Measurements from ENCODE around the gene GNG11.
"Not testable (repeated sequence)": the region's sequence is repeated elsewhere in the genome, so short reads cannot be mapped to it uniquely, and the experiment has no call there.

GNG11 gene

DNA sequence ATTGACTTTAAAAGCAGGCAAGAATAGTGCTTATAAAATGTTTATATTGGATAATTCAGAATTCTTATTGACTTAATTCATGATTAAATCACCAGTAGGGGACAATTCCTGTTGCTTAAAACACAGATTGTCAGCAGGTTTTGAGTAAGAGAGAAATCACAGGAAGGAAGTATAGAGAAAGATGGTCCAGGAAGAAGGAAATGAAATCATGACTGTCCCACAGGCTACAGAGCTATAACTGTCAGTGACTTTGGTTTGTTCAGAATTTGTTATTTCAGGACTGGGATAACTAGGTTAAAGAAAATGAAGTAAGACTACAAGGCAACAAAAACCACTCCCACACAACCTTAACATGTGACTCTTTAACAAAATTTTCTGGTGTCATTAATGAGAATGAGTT lies 8.3 kb upstream of the GNG11 start:
- no peak for DNase-seq

DNA sequence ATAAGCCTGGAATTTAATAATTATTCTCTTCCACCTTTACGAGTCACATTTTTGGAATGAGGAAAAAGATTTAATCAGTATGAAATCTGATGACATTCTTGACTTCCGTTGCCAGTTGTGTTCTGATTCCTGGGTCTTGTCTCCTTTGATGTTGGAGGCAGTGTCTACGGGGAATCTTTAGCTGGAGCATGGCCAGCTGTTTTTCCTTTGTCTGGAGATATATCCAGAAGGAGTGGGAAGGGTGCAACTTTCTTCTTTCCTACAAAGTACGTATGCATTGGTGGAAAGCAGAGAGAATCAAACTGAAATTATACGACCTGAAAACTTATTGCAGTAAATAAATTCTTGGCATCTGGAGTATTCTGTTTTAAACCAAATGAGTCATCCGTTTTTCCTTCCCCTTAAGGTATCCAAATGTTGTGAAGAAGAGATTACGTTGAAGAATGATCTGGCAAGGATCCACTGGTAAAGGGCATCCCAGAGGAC lies 6.9 kb upstream of the GNG11 start:
- DNase-seq: no peak

DNA sequence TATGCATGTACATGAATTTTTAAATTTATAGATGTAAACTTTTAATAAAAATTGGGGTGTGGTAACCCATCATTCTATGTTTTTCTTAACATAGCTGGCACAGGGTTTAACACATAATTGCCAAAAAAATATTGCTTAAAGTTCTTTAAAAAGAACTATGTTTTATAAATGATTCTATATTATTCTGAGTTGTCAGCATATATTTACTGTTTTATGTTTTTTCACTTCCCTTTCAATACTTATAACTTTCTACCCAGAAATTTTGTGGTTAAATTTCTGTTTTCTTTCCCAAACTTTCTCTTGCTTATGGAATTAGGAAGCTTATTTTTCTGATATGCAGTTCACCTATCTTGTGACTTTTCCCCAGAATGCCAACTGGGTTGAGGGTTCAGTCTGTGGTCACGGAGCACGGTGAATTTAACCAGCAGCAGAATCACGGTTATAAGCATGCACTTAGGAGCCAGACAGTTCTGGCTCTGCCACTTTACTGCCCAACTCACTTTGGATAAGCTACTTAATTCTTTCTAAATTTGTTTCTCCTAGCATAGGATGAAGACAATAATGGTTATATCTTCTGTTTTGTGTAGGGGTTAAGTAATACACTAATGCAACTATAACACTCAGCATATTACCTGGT lies 6.2 kb upstream of the GNG11 start:
- DNase-seq: not testable (repeated sequence)

DNA sequence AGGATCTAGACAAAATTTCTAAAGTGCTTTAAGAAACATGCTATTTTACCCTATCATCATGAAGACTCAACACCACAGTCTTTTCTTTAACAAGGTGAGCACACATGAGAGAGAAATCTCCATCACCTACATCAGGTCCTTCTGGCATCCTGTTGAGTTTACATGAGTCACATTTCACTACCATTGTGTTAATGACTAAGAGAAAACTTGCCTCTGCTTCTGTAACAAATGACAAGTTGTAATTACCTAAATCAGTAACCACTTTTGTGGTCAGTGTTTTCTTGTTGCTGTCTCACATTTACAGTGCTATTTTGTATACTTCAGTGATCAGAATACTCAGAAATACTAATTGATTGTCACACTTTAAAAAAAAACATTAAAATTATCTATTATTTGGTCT lies 5.6 kb upstream of the GNG11 start:
- not testable (repeated sequence) for DNase-seq

DNA sequence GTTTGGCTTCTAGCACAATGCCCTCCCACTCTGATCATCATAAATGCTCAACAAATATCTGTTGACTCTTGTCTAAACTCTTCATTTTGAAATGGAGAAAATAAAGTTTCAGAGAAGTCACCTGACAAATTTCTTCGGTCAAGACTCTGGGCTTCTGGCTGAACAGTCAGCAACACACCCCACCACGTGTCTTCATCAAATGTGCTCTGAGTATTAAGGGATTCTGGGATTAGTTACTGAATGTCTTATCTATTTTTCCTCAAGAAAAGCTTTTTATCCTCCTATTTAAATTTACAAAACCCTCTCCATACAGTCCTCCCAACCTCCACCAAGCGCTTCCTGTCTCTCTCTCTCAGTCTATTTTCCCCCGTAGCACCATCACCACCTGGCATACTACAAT lies 5.2 kb upstream of the GNG11 start:
- DNase-seq: not testable (repeated sequence)

DNA sequence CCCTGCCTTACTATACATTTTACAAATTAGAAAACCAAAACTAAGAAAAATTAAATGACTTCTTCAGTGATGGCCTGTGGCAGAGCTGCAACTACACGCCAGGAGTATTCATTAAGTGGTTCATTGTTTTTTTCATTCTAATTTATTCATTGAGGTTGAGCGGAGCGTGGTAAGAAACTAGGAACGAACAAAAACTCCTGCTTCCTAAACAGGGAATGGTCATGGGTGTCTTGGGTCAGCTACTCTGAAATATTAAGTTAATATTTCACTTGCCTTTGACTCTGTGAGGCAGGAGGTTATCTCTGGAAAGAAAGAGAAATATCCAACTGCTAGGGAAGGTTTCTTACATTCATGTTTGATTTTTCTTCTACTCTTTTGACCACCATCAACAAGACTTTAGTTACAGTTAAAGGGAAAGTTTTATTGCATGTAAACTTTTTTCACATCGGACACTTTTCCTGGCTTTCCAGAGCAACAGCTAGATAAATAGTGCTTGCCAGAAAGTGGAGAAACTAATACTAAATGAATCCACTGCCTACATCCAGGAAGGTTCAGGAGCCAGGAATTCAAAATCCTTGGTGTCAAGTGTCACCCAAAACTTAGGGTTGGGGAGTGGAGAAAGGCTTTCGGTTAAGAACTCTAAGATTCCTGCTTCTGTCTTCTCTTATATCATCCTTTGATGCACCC lies 896 bp upstream of the GNG11 start:
- DNase-seq: no peak

DNA sequence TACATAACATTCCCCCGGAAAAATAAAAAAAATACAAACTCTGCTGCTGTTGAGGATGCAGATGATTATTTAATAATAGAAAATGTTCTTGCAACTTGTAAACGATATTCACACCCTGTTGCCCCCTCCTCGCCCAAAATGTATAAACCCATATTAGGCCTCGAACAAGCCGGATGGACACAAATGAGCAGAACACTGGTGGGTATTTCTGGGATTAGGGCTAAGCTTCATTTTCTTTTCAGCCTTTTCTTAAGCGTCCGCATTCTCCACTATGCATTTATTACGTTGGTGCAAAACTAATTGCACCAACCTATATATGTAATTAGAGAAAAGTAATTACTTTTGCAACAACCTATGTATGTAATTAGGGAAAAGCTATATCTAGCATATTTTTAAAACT lies 349 bp upstream of the GNG11 start:
- DNase-seq: no peak

DNA sequence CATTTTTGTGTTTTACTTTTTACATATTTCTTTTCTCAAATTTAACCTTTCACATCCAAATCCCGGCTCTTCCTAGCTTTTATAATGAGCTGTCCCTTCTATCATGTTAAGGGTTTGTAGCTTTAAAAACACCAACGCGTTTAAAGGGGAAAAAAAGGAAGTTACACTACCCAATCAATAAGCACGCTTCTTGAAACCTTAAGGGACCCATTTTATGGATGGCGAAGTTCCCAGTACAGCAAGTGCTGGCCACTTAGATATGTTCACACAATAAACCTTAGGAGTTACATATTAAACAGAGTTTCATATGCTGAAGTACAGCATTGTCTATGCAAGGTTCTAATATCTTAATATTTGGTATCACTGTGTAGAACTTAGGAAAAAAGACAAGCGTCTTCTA lies 1.8 kb downstream of the GNG11 start:
- no peak for DNase-seq

DNA sequence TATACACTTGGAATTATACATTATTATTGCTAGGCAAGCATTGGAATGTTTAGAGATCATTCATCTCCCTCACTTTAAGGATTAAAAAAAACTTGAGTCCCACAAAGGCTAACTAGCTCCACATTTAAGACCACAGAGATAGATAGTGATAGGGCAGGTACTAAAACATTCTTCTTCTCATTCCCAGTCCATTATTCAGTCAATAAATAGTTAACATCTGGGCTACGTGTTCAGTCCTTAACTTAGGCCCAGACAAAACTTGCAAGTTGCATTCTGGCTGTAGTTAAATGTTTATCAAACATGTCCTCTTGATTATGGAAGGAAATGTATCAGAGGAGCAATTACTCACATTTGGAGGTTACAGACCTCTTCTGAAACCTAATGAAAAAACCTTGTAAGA lies 2.4 kb downstream of the GNG11 start:
- DNase-seq: no peak

DNA sequence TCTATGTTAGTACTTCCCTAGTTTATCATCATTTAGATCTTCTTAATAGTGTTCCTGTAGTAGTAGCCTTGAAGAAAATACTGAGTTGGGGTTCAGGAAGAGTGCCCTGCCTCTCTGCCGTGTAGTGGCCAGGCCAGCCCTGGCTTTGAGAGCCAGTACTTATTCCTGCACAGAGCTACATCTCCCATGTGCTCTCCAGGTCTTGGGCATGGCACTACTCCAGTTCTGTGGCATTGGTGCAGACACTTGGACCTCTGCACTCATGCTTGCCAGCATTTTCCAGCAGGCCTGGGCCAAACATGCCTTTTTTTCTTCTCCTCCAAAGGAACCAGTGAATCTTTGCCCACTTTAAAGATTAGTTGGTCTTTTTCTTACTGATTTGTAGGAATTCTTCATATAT lies 5.3 kb downstream of the GNG11 start:
- no peak for DNase-seq

DNA sequence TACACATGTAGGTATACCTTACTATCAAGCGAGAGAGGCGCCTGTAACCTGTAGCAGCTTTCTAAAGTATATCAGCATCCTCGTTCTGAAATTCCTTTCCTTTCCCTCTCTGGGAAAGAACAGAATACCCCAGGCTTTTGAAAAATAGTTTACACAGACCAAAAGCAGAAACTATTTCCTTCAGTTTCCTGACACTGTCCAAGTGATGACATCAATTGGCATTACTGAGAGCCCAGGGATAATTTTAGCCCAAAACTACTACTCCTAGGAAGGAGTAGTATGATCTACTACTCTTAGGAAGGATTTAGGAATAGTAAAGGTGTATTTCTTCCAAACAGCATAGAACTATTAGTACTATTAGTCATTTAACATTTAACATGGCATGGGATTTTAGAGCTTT lies 6.0 kb downstream of the GNG11 start:
- DNase-seq: no peak

DNA sequence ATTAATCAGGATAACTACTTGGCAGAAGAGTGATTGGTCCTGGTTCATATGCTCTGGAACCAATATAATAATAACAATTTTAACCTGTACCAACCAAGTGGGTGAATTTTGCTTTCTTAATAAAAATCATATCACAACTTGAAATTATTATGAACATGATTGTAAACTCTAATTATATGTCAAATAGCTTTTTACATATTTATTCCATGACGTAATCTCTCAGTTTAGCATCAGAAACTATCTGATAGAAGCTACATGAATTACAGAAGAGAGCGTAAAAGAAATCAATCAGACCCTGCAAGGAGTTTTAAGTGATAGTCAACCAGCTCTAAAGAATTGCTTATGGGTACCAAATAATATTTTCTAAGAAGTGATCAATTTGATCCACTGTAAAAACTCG lies 10.1 kb downstream of the GNG11 start:
- no peak for DNase-seq

DNA sequence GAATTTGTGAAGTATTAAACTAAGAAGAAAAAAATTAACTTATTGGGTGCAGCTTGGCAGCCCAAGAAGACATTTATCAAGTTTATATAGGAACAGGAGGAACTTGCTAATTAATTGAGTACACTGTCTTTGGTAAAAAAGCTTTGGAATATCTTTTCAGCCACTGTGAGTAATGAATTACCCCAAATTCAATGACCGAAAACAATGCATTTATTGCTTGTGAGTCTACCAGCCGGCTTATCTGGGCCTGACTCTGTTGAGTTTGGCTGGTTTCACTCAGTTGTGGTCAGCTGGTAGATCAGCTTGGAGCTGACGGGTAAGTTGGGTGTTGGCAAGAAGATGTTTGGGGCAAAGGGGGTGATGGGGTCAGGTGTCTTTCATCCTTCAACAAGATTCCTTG lies 11.6 kb downstream of the GNG11 start:
- no peak for DNase-seq

DNA sequence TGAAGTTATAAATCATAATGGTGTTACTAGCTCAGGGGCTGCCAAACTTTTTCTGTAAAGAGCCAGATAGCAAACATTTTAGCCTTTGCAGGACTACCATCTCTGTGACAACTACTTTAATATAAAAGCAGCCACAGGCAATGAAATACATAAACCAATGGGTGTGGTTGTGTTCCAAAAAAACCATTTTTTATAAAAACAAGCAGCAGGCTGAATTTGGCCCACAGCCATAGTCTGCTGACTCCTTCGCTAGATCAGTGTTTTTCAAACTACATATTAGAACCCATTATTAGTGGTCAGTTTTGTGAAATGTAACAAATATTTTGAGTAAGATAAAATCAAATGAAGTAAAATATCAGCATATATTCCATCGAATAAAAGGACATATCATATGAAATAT lies 13.6 kb downstream of the GNG11 start:
- no peak for DNase-seq

DNA sequence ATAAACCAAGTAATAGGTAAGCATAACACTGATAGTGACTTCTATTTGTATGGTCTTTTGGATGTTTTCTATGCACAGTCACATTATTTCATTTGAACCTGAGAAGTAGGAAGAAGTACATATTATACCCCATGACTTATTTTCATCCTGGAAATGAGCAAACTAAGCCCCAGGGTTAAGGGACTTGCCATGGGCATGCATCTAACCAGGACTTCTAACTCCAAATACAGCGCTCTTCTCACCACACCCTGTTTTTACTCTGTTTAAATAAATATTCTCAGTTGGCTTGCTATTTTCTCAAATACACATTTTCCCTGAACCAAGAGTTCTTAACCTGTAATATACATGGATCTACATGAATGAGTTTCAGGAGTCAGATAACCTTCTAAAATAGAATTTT lies 16.3 kb downstream of the GNG11 start:
- no peak for DNase-seq

DNA sequence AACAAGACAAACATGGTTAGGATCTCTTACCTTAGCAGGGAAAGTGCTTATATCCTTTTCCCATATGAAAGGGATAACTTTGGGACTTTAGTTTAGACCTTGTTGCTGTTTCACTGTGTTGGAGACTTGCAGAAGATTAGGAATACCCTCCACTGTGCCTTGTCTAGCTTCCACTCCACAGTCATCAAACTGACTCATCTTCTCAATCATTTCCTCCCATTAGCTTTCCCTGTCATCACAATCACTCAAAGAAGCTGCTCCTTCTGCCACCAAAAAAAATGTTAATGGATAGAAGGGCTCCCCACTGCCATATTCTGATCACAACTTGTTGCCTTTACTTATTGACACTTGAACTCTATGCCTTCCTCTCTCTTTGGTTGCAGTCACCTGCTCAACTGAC lies 16.8 kb downstream of the GNG11 start:
- no peak for DNase-seq

DNA sequence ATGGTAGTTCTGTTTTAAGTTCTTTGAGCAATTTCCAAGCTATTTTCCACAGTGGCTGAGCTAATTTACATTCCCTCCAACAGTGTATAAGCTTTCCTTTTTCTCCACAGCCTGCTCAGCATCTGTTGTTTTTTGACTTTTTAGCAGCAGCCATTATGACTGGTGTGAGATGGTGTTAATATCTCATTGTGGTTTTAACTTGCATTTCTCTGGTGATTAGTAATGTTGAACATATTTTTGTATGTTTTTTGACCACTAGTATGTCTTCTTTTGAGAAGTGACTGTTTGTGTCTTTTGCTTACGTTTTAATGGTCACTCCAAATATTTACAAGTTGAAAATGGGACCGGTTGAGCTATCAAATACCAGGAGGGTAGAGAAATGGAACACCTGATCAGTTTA lies 20.4 kb downstream of the GNG11 start:
- DNase-seq: no peak

DNA sequence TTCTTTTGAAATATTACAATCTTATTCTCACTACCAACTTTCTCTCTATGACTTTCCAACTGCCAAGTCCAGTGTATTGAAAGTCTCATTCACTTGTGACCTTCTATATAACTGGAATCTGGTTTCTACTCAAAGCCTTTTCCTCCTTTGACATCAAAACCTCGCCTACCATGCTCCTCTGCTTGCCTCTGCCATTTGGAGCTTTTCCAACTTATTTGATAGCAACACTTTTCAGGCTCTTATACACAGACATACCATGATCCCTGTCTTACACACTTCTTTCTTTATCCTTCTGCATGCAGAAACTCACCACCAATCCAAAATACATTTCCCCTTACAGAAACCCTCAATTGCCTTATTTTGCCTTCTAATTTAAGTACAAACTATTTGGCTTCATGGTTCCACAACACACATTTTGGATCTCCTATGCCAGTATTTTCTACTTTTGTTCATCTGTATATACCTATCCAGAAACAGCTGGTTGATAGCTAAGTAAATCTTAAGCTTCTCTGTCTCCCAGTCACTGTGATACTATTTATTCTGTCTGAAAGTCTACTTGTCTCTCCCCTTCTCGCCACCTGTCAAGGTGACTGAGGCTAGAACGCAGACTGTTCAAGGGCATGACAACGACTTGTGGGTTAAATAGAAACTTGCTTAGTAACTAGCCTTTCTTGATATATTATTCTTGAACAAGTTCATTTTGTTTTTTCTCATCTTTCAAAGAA lies 22.4 kb downstream of the GNG11 start:
- DNase-seq: no peak

DNA sequence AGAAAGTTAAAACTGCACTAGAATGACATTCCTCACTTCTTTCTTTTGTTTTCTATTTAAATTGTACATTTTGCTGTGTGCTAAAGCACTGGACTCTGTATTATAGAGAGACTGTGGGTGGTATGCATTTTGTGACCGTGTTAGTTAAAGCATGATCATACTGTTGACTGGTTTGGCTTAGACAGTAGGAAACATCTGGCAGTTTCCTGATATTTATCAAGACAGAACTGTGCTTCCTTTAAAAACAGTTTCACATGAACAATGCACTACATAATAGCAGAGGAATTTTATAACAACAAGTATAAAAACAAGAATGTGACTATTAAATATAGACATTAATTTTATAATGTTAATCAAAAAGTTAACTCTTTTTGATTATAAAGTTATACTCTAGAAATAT lies 23.1 kb downstream of the GNG11 start:
- DNase-seq: no peak

DNA sequence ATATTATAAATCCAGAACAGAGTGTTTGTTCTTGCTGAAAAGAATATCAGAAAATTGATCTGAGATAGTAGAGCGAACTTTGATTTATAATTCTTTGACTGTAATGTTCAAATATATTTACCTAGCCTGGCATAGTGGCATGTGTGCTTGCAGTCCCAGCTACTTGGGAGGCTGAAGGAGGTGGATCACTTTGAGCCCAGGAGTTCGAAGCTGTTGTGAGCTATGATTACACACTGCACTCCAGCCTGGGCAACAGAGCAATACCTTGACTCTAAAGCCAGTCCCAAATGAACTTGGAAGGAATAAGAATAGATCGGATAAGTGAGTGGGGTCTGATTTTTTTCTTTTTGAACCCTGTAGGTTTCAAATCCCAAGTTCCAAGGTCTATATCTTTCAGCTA lies 23.5 kb downstream of the GNG11 start:
- DNase-seq: no peak

DNA sequence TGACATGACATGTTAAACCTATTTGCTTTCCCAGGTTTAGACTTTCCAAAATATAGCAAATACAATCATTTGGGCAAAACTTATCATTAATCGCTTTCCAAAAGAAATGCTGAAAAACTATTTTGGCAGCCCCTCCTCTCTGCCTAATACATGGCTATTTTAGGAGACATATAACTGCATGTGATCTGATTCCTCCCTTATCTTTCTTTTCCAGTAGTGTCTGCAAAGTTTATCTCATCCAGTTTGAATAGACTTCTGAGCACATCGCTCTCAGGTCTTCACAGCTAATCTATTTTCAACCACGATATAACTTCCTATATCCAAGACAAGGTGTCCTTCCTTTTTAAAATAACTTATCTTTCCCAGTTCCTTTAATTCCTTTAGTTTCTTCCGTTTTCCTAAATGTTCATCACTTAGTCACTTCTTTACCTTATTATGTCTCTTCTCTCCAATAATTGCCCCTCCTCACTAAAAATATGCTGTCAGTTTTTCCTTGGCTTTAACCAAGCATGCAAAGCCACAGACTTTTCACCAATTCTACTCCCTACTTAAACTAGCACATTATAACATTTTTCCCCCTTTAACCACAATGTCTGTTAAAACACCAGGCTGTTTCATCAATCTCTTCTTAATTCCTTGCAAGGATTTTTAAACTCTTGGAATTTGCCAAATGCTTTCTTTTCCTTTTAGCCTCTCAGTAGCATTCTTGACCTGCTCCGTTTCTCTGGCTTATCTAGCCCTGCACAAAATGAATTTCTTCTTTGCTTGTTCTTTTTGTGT lies 24.4 kb downstream of the GNG11 start:
- no peak for DNase-seq

DNA sequence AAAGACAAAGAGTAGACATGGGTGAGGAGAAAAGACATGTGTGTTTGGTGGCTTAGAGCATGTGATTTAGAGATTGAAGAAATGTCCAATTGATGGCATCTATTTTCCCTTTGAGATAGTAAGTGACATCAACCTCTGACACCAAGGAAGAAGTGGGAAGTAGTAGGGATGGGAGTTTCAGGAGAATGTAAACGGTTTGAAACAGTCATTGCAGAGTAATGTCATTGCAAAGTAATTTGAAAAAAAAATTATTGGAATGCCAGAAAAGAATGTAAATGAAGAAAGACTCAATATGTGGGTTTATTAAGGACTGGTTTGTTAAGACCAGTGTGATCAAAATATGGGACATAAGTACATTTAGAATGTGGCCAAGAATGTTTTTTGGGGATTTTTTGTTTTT lies 26.6 kb downstream of the GNG11 start:
- DNase-seq: no peak

DNA sequence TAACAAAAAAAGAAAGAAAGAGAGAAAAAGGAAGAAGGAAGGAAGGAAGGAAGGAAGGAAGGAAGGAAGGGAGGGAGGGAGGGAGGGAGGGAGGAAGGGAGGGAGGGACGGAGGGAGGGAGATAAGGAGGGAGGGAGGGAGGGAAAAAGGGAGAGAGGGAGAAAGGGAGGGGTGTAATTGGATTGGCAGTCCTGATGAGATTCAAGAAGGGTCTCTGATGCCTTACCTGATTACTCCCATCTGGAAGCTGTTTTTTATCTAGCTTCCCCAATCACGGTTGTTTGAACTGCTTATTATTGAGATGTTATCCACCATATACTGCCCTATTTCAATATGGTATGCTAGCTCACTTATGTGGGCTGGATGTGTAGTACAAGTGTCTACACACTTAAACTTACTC lies 27.3 kb downstream of the GNG11 start:
- no peak for DNase-seq

DNA sequence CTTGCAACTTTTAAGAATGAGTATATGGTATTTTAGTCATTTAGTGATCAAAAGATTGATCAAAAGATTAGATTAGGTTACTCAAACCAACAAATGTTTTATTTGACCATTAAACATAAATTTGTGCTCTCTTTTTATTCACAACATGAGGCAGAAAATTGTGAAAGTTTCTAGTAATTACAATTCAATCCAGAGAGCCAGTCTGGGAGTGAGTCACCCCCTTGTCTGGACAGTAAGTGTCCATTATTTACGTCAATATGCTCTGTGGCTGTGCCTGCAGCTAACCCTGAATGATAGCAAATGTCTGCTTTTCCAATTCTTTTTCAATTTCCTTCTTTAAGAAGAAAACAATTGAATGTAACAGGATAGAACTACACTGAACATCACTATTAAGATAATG lies 27.9 kb downstream of the GNG11 start:
- DNase-seq: no peak
